Kidney epithelial cell (primary cell): Measurements from ENCODE around the gene ALDH3A2. TPM values are rescaled to one million over a fixed set of nuclear protein-coding genes. Genes with fewer than 3 reads are reported as not detected.

Experiments
- DNase-seq: peaks from one replicate; pipeline ENCODE4 v3.0.0-alpha.2; 2010; ENCODE audit warnings: low read depth
- H3K27me3 ChIP-seq: 2 replicates; pipeline ENCODE4 v1.6.0; 2011; ENCODE audit warnings: low read length; ENCODE audit not compliant: control insufficient read depth, insufficient read depth
- H3K36me3 ChIP-seq: 2 replicates; pipeline ENCODE4 v1.5.1; 2011; ENCODE audit warnings: low read length; ENCODE audit not compliant: control insufficient read depth, insufficient read depth
- H3K4me3 ChIP-seq: 2 replicates; pipeline ENCODE4 v1.5.1; 2011; ENCODE audit warnings: low read depth, mild to moderate bottlenecking, control low read depth, low read length
- CTCF ChIP-seq: IDR thresholded peaks from 2 replicates; pipeline ENCODE4 v1.5.1; 2011; ENCODE audit warnings: mild to moderate bottlenecking, moderate library complexity, low read length, control low read depth, inconsistent platforms; ENCODE audit not compliant: insufficient read depth, poor library complexity, severe bottlenecking
- total RNA-seq: library from RNA; depleted of rRNA; stranded (reverse); fragments of >200 nt; gene quantifications from 2 replicates; pipeline ENCODE4 v1.2.3, GENCODE V29; 2015

The ALDH3A2 gene
- total RNA-seq, 1 donor from 2014 or later: 26.4 TPM

- Histone ChIP-seq H3K27me3 (peaks cover 4% of the 10 kb centered on the region), H3K4me3 (no peak overlapping the region), H3K36me3 (no peaks in the 10 kb centered on the region)
- TF ChIP-seq CTCF: no peak
- DNase-seq: no peak
Observed at GRCh38 chr17:19706791-19707727, 58.5 kb downstream of the ALDH3A2 start.

DNA sequence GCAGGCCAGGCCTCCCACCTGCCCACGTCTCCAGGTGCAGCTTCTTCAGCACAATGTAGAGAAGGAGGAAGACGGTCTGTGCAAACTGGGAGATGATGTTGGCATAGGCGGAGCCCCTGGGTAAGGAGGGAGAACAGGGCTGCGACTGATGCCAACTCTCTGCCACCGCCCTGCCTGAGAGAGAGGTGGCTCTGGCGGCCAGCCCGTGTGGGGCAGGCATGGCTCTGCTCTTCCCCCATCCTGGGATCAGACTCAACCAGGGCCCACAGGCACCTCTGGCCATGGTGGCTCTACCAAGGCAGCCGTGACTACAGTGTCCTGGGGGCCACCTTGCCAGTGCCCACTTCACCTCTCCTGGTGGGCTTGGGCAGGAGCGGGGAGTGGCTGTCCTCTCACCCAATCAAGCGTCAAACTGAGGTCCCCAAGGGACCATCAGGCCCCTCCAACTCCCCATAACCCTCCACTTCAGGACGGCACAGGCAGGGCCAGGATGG is 59.2 kb downstream of the ALDH3A2 start:
- H3K4me3 ChIP-seq: no peak overlapping the region
- no peak for TF ChIP-seq CTCF
- DNase-seq: no peak
- peaks cover 4% of the 10 kb centered on the region for H3K27me3 ChIP-seq
- no peaks in the 10 kb centered on the region for H3K36me3 ChIP-seq

GRCh38 chr17:19708431-19709175 is 60.1 kb downstream of the ALDH3A2 start:
- peaks cover 4% of the 10 kb centered on the region for H3K27me3 ChIP-seq
- no peak overlapping the region for H3K4me3 ChIP-seq
- no peak for TF ChIP-seq CTCF

GRCh38 chr17:19709841-19710240 is 61.3 kb downstream of the ALDH3A2 start:
- Histone ChIP-seq H3K4me3 (no peak overlapping the region), H3K36me3 (no peaks in the 10 kb centered on the region), H3K27me3 (peaks cover 6% of the 10 kb centered on the region)
- no peak for DNase-seq
- no peak for TF ChIP-seq CTCF

More at GRCh38 chr17:19708431-19709175, 60.1 kb downstream of the ALDH3A2 start:
- DNase-seq: no peak
- no peaks in the 10 kb centered on the region for H3K36me3 ChIP-seq

DNA sequence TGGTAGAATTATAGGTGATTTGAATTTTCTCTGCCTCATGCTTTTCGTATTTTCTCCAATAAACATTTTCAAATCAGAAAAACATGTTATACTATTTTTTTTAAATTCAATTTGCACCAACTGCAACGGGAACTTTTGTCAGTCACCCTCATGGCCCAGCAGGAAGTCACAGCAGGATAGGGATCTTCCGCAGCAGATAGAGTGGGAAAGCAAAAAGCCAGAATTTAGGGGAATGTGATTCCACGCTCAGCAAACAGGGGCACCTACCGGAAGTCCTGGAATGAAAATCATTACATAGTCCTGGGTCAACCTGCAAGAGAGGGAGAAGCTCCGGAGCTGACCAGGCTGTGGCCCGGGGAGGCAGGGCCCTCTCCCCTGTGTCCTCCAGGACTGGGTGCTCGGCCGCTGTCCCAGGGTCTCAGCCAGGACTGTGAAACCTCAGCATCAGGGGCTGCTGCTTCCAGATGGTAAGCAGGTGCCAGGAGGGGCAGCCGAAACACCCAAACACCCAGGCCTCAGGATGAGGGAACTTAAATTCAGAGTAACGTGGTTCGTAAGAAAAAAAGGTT is 64.0 kb downstream of the ALDH3A2 start:
- no peak overlapping the region for H3K4me3 ChIP-seq
- no peak for DNase-seq
- peaks cover 12% of the 10 kb centered on the region for H3K27me3 ChIP-seq
- H3K36me3 ChIP-seq: no peaks in the 10 kb centered on the region
- TF ChIP-seq CTCF: no peak
